Measurements from ENCODE around the gene ABCC4.

The ABCC4 gene

GRCh38 chr13:95300625-95301182 lies 547 bp downstream of the ABCC4 start (continued):
- TF ChIP-seq ZNF777 (tag by site-specific recombination; IDR thresholded peaks at IDR 0.05; ENCODE audit: borderline replicate concordance) (no peak), ZNF654 (tag by site-specific recombination; IDR thresholded peaks at IDR 0.05; ENCODE audit: low read depth) (no peak), ZNF830 (tag by site-specific recombination; IDR thresholded peaks at IDR 0.05; ENCODE audit: low read depth) (no peak), BCL6B (tag by site-specific recombination; IDR thresholded peaks at IDR 0.05) (no peak), GLIS2 (tag by site-specific recombination; IDR thresholded peaks at IDR 0.05) (no peak), ZNF600 (tag by site-specific recombination; IDR thresholded peaks at IDR 0.05) (peak; percentile 71), ZNF510 (tag by site-specific recombination; IDR thresholded peaks at IDR 0.05; ENCODE audit: insufficient replicate concordance) (no peak), ZNF747 (tag by site-specific recombination; IDR thresholded peaks at IDR 0.05) (no peak), ATF2 (tag by site-specific recombination; IDR thresholded peaks at IDR 0.05; ENCODE audit: low read depth) (no peak), HOXA7 (CRISPR knock-in tag; IDR thresholded peaks at IDR 0.05; ENCODE audit: borderline replicate concordance) (no peak), ZNF274 (IDR thresholded peaks at IDR 0.05; ENCODE audit: low read length) (no peak), ZNF274 (tag by site-specific recombination; IDR thresholded peaks at IDR 0.05; ENCODE audit: borderline replicate concordance) (no peak), IKZF3 (tag by site-specific recombination; IDR thresholded peaks at IDR 0.05) (no peak; the same call in 1 of the 2 replicates), ZNF324 (tag by site-specific recombination; IDR thresholded peaks at IDR 0.05) (0 out of 2 replicates have a peak, but pooled peaks have one; percentile 24), ZNF76 (tag by site-specific recombination; IDR thresholded peaks at IDR 0.05; ENCODE audit: borderline replicate concordance, low read depth) (no peak), ZNF473 (tag by site-specific recombination; IDR thresholded peaks at IDR 0.05) (no peak), FEZF1 (tag by site-specific recombination; IDR thresholded peaks at IDR 0.05) (no peak), SALL2 (tag by site-specific recombination; IDR thresholded peaks at IDR 0.05; ENCODE audit: borderline replicate concordance) (no peak), ZIC2 (tag by site-specific recombination; IDR thresholded peaks at IDR 0.05) (no peak), ZNF146 (tag by site-specific recombination; IDR thresholded peaks at IDR 0.05) (no peak), MEIS1 (CRISPR knock-in tag; IDR thresholded peaks at IDR 0.05; ENCODE audit: borderline replicate concordance) (no peak), ZNF555 (tag by site-specific recombination; conservative IDR thresholded peaks at IDR 0.05) (no peak), ZNF560 (tag by site-specific recombination; IDR thresholded peaks at IDR 0.05; ENCODE audit: borderline replicate concordance) (no peak), ZBTB17 (tag by site-specific recombination; IDR thresholded peaks at IDR 0.05) (peak; percentile 69; the same call in 1 of the 2 replicates), KLF7 (tag by site-specific recombination; IDR thresholded peaks at IDR 0.05; ENCODE audit: borderline replicate concordance) (no peak; the same call in 1 of the 2 replicates), GFI1B (tag by site-specific recombination; IDR thresholded peaks at IDR 0.05) (no peak), ZBTB8A (tag by site-specific recombination; IDR thresholded peaks at IDR 0.05) (peak; percentile 42; the same call in 1 of the 2 replicates), ZNF335 (tag by site-specific recombination; conservative IDR thresholded peaks at IDR 0.05) (no peak), ZSCAN23 (tag by site-specific recombination; IDR thresholded peaks at IDR 0.05) (no peak), ZNF140 (tag by site-specific recombination; IDR thresholded peaks at IDR 0.05) (no peak), ZNF561 (tag by site-specific recombination; IDR thresholded peaks at IDR 0.05; ENCODE audit: borderline replicate concordance) (no peak; the same call in 1 of the 2 replicates), ZNF391 (tag by site-specific recombination; IDR thresholded peaks at IDR 0.05; ENCODE audit: borderline replicate concordance, low read depth) (no peak), HOXD13 (CRISPR knock-in tag; IDR thresholded peaks at IDR 0.05; ENCODE audit: borderline replicate concordance) (no peak), ZNF248 (tag by site-specific recombination; IDR thresholded peaks at IDR 0.05) (no peak), ZNF658 (tag by site-specific recombination; IDR thresholded peaks at IDR 0.05) (no peak), ZNF302 (tag by site-specific recombination; IDR thresholded peaks at IDR 0.05; ENCODE audit: low read depth) (no peak)
- TF ChIP-seq, protein P1, sequence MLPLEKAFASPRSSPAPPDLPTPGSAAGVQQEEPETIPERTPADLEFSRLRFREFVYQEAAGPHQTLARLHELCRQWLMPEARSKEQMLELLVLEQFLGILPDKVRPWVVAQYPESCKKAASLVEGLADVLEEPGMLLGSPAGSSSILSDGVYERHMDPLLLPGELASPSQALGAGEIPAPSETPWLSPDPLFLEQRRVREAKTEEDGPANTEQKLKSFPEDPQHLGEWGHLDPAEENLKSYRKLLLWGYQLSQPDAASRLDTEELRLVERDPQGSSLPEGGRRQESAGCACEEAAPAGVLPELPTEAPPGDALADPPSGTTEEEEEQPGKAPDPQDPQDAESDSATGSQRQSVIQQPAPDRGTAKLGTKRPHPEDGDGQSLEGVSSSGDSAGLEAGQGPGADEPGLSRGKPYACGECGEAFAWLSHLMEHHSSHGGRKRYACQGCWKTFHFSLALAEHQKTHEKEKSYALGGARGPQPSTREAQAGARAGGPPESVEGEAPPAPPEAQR (tag by site-specific recombination; IDR thresholded peaks at IDR 0.05), result no peak
- TF ChIP-seq, protein P2, sequence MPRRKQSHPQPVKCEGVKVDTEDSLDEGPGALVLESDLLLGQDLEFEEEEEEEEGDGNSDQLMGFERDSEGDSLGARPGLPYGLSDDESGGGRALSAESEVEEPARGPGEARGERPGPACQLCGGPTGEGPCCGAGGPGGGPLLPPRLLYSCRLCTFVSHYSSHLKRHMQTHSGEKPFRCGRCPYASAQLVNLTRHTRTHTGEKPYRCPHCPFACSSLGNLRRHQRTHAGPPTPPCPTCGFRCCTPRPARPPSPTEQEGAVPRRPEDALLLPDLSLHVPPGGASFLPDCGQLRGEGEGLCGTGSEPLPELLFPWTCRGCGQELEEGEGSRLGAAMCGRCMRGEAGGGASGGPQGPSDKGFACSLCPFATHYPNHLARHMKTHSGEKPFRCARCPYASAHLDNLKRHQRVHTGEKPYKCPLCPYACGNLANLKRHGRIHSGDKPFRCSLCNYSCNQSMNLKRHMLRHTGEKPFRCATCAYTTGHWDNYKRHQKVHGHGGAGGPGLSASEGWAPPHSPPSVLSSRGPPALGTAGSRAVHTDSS (tag by site-specific recombination; IDR thresholded peaks at IDR 0.05), result no peak
